HepG2 (cell line): Measurements from ENCODE around the gene SFRP4. TPM values are rescaled to one million over a fixed set of nuclear protein-coding genes. Genes with fewer than 3 reads are reported as not detected.
A peak's percentile ranks its signal among the peaks of the same experiment; 100 is the strongest.

Source experiments
- ATAC-seq: fragments of 200-7000 bp; cut with Tn5 transposase; 3 replicates; pipeline ENCODE4 v1.9.1; 2020; ENCODE audit warnings: mild to moderate bottlenecking, moderate library complexity
- BruUV-seq: library from RNA; stranded (reverse); fragments of 400-500 nt; replicated peaks from 2 replicates; lab custom pipeline; 2021; lab: Mats Ljungman, UMichigan
- CTCF ChIA-PET: fragments of 300-600 bp; formaldehyde crosslinking; extraction: SDS; loops from one replicate; lab custom pipeline; 2021; ENCODE audit warnings: low total read pairs, inconsistent platforms, low intra/inter-chr PET ratio; lab: Yijun Ruan, JAX
- POLR2A ChIA-PET: fragments of 350-600 bp; sonication (Branson Sonifier 250); formaldehyde crosslinking; loops from one replicate; lab custom pipeline; 2020; ENCODE audit warnings: antibody characterized with exemption, inconsistent platforms; lab: Yijun Ruan, JAX
- DNase-seq: peaks from one replicate; pipeline ENCODE4 v3.0.0-alpha.2; 2015; ENCODE audit warnings: low spot score
- FAIRE-seq: peaks from 3 replicates; lab custom pipeline; 2011; peaks lifted over from hg19 to GRCh38; lab: Jason Lieb, UNC
- H2AFZ ChIP-seq: one replicate; pipeline ENCODE4 v1.6.1; 2011; ENCODE audit warnings: low read length, inconsistent platforms
- H3K27ac ChIP-seq: fragments of 300-600 bp; 3 replicates; pipeline ENCODE4 v1.8.0; 2011; ENCODE audit warnings: mixed run types, mild to moderate bottlenecking, mixed read lengths, low read length, inconsistent platforms; ENCODE audit not compliant: insufficient read depth; ENCODE audit errors: extremely low read length
- H3K27me3 ChIP-seq, 2 experiments: fragments of 200-600 bp in 1 of 2; 2 replicates in 1 of 2; 3 replicates in 1 of 2; pipeline versions ENCODE4 v1.6.0 to v1.8.0; 2011; ENCODE audit warnings: low read length in 2 of 2, mild to moderate bottlenecking in 2 of 2, moderate library complexity in 2 of 2, inconsistent platforms in 1 of 2; ENCODE audit not compliant: insufficient read depth in 2 of 2, control insufficient read depth in 1 of 2
- H3K36me3 ChIP-seq, 2 experiments: fragments of 200-600 bp in 1 of 2; replicated peaks in 1 of 2; 2 replicates in 1 of 2; 3 replicates in 1 of 2; pipeline versions ENCODE4 v1.5.1 to v1.8.0; 2011; ENCODE audit warnings: low read length in 2 of 2, inconsistent platforms in 1 of 2; ENCODE audit not compliant: insufficient read depth in 2 of 2, control insufficient read depth in 1 of 2
- H3K4me1 ChIP-seq: 2 replicates; pipeline ENCODE4 v1.5.1; 2012; ENCODE audit warnings: low read length, inconsistent platforms; ENCODE audit not compliant: insufficient read depth
- H3K4me2 ChIP-seq: 2 replicates; pipeline ENCODE4 v1.6.0; 2011; ENCODE audit warnings: low read depth, low read length, inconsistent platforms
- H3K4me3 ChIP-seq, 3 experiments: fragments of 200-600 bp in 1 of 3; sonication (generic), shearing (Covaris generic) in 1 of 3; replicated peaks in 1 of 3; 2 replicates each; pipeline ENCODE4 v1.5.1; 2011 to 2016; ENCODE audit warnings: low read length in 3 of 3, inconsistent platforms in 2 of 3, low read depth in 2 of 3, mild to moderate bottlenecking in 2 of 3, control low read depth in 1 of 3, mixed read lengths in 1 of 3; ENCODE audit not compliant: insufficient read depth in 1 of 3
- H3K79me2 ChIP-seq: one replicate; pipeline ENCODE4 v1.6.1; 2011; ENCODE audit warnings: low read length, inconsistent platforms; ENCODE audit not compliant: insufficient read depth
- H3K9ac ChIP-seq: 2 replicates; pipeline ENCODE4 v1.6.0; 2011; ENCODE audit warnings: mild to moderate bottlenecking, low read depth, low read length, inconsistent platforms; ENCODE audit not compliant: insufficient read depth
- H3K9me3 ChIP-seq: 2 replicates; pipeline ENCODE4 v1.5.1; 2012; ENCODE audit warnings: mild to moderate bottlenecking, low read length
- H4K20me1 ChIP-seq: 2 replicates; pipeline ENCODE4 v1.6.0; 2011; ENCODE audit warnings: inconsistent platforms, mild to moderate bottlenecking, low read length, moderate library complexity; ENCODE audit not compliant: insufficient read depth
- SOX5 ChIP-seq: IDR thresholded peaks from 2 replicates; pipeline ENCODE4 v1.6.1; 2016; ENCODE audit warnings: borderline replicate concordance
- TARDBP ChIP-seq: sonication (generic); formaldehyde crosslinking; IDR thresholded peaks from 2 replicates; pipeline ENCODE4 v1.8.0; 2022; ENCODE audit warnings: mild to moderate bottlenecking, missing genetic modification reagents
- WGBS: methylation state at CpG from one replicate; pipeline ENCODE4 v1.1.6; 2017; ENCODE audit warnings: low lambda C conversion rate; 5-methylcytosine and 5-hydroxymethylcytosine counted together
- in situ Hi-C: cut with HindIII; loops from 2 replicates; pipeline ENCODE4 v1.10.0; 2017; ENCODE audit warnings: low pct_unique_long_range_greater_than_20kb; ENCODE audit not compliant: extremely low pct_ligation_motif_present
- intact Hi-C: fragments of 100-400 bp; cut with micrococcal nuclease; formaldehyde crosslinking; loops from one replicate; pipeline ENCODE4 v1.10.0; 2022; ENCODE audit not compliant: unreplicated experiment
- polyA plus RNA-seq, 8 experiments: library from polyadenylated mRNA; depleted of rRNA in 3 of 8; stranded (reverse) in 7 of 8; unstranded in 1 of 8; fragments of >200 nt; fragmentation: Illumina TruSeq in 4 of 8; extraction: Trizol in 4 of 8; gene quantifications; 2 replicates each; pipeline versions ENCODE4 v1.2.1 to v1.2.3, GENCODE V29; 2011 to 2016; ENCODE audit warnings: low read depth in 4 of 8, missing spikeins in 1 of 8, mixed read lengths in 1 of 8; ENCODE audit not compliant: insufficient read depth in 1 of 8
- total RNA-seq, 5 experiments: library from RNA; depleted of rRNA; stranded (reverse); fragments of >200 nt; fragmentation: Illumina TruSeq; extraction: Trizol; gene quantifications; 2 replicates each; pipeline ENCODE4 v1.2.3, GENCODE V29; 2016; ENCODE audit warnings: low read depth in 1 of 5
- TF ChIP-seq, protein P1 (sequence below): sonication (generic); formaldehyde crosslinking; IDR thresholded peaks from 2 replicates; pipeline ENCODE4 v1.5.0; 2020; ENCODE audit warnings: missing genetic modification reagents, mild to moderate bottlenecking, borderline replicate concordance
- TF ChIP-seq, protein P2 (sequence below): sonication (generic); formaldehyde crosslinking; IDR thresholded peaks from 2 replicates; pipeline ENCODE4 v1.5.0; 2020; ENCODE audit warnings: missing genetic modification reagents
- TF ChIP-seq, protein P3 (sequence below): sonication (generic); formaldehyde crosslinking; IDR thresholded peaks from 2 replicates; pipeline ENCODE4 v1.8.1; 2023; ENCODE audit warnings: mild to moderate bottlenecking, missing genetic modification reagents

Gene SFRP4
- total and polyA plus RNA-seq, 2 of the 13 experiments (the other 11 are each of a cell fraction or from before 2014, with no cell fraction given) = 0.96 to 1.8 TPM

DNA sequence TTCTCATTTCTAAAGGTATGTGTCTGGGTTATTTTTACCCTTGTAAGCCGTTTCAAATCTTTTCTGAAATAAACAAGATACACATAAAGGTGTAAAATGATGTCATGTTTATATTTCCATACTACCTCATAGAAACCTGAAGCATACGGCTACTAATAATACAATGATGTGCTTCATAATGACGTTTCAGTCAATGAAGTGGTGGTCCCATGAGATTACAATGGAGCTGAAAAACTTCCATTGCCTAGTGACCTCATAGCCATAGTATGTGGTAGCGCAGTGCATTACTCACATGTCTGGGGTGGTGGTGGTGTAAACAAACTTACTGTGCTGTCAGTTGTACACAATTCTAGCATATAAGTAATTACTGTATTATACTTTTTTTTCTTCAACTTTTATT, 28.7 kb upstream of the SFRP4 start (continued):
- TF ChIP-seq, protein P1, sequence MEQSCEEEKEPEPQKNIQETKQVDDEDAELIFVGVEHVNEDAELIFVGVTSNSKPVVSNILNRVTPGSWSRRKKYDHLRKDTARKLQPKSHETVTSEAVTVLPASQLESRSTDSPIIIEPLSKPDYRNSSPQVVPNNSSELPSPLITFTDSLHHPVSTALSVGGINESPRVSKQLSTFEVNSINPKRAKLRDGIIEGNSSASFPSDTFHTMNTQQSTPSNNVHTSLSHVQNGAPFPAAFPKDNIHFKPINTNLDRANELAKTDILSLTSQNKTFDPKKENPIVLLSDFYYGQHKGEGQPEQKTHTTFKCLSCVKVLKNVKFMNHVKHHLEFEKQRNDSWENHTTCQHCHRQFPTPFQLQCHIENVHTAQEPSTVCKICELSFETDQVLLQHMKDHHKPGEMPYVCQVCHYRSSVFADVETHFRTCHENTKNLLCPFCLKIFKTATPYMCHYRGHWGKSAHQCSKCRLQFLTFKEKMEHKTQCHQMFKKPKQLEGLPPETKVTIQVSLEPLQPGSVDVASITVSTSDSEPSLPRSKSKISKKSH = no peak
- no peak for TF ChIP-seq SOX5 (CRISPR knock-in tag)

DNA sequence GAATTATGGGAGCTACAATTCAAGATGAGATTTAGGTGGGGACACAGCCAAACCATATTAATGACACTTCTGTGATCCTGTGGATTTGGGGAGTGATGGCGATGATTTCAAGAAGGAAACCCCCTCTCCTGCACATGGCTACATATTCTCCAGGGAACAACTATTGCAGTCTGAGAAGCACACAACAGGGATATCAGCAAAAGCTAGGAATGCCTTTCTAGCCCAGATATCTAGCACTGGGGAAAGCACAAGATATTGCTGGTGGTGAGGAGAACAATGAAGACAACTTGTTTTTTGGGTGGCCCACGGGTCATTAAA, 28.1 kb upstream of the SFRP4 start:
- H3K4me2 ChIP-seq = peak overlapping the region; percentile 64
- peaks cover 51% of the 10 kb centered on the region for H3K79me2 ChIP-seq
- no TSS peak for BruUV-seq
- in situ Hi-C loops (no loop called here), intact Hi-C loops (no loop called here)
- peaks cover 65% of the 10 kb centered on the region for H3K4me1 ChIP-seq
- DNase-seq (no peak), ATAC-seq (no peak), FAIRE-seq (no peak)
- no peak overlapping the region for H3K4me3 ChIP-seq
- no peaks in the 10 kb centered on the region for H3K9me3 ChIP-seq
- peaks cover 0 to 10% of the 10 kb centered on the region in 2 experiments; a peak in 4 of 5 replicates for H3K36me3 ChIP-seq
- H4K20me1 ChIP-seq = no peaks in the 10 kb centered on the region
- ChIA-PET CTCF (no interaction called here), POLR2A (interaction anchor here (1.1 to 4.7 kb wide), 3 partner anchors 25 to 973 kb away, joined by 3 to 68 read pairs (median 45); partner anchors contain the start of genes EPDR1 and SFRP4)
- 0 out of 2 replicates have a peak, but pooled peaks have one; percentile 2 for TF ChIP-seq TARDBP
- TF ChIP-seq, protein P2, sequence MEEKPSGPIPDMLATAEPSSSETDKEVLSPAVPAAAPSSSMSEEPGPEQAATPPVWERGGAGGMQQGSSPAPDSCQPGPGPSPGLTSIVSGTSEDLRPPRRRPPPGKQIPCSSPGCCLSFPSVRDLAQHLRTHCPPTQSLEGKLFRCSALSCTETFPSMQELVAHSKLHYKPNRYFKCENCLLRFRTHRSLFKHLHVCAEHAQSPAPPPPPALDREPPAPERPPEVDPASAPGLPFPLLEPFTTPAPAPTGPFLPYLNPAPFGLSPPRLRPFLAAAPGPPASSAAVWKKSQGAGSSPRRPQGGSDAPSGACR (CRISPR knock-in tag) = no peak
- TF ChIP-seq, protein P3, sequence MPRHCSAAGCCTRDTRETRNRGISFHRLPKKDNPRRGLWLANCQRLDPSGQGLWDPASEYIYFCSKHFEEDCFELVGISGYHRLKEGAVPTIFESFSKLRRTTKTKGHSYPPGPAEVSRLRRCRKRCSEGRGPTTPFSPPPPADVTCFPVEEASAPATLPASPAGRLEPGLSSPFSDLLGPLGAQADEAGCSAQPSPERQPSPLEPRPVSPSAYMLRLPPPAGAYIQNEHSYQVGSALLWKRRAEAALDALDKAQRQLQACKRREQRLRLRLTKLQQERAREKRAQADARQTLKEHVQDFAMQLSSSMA (CRISPR knock-in tag) = no peak
- peak overlapping the region; percentile 99 for H3K27ac ChIP-seq
- 88% methylated on average over 2 of the region's 2 CpGs for WGBS
- no peak overlapping the region for H2AFZ ChIP-seq
- peak overlapping the region; percentile 82 for H3K9ac ChIP-seq
- H3K27me3 ChIP-seq = no peaks in the 10 kb centered on the region
